Skin of body (tissue), 2 donors: ENCODE results near the gene EIF4G3. TPM values are rescaled to one million over a fixed set of nuclear protein-coding genes. Genes with fewer than 3 reads are reported as not detected.
A peak's percentile ranks its signal among the peaks of the same experiment; 100 is the strongest.
"Not testable (repeated sequence)": the region's sequence is repeated elsewhere in the genome, so short reads cannot be mapped to it uniquely, and the experiment has no call there.

Experiments
- DNase-seq: peaks from one replicate; lab custom pipeline; 2025; lab: John Stamatoyannopoulos, UW
- total RNA-seq: library from RNA; depleted of rRNA; stranded (reverse); fragments of >200 nt; gene quantifications from one replicate; pipeline ENCODE4 v1.2.3, GENCODE V29; 2014

Gene EIF4G3
- total RNA-seq, 1 donor from 2014 or later, result 39.0 TPM

GRCh38 chr1:21189421-21189820 is 12.7 kb upstream of the EIF4G3 start:
- no peak for DNase-seq

- no peak for DNase-seq
These were observed 11.5 kb upstream of the EIF4G3 start for GRCh38 chr1:21188235-21188634.

GRCh38 chr1:21185221-21185731 is 8.6 kb upstream of the EIF4G3 start:
- DNase-seq, result no peak

GRCh38 chr1:21184276-21184675 is 7.6 kb upstream of the EIF4G3 start:
- no peak for DNase-seq

- peak; percentile 37 for DNase-seq
These were observed 5.6 kb upstream of the EIF4G3 start for GRCh38 chr1:21182181-21182731.

- DNase-seq, result not testable (repeated sequence)
These were observed 1.6 kb upstream of the EIF4G3 start for GRCh38 chr1:21178271-21178670.

GRCh38 chr1:21175670-21176581 is 771 bp downstream of the EIF4G3 start:
- DNase-seq, result no peak

GRCh38 chr1:21175324-21175669 is 1.4 kb downstream of the EIF4G3 start:
- peak; percentile 42 for DNase-seq

- DNase-seq, result peak; percentile 26
These were observed 1.9 kb downstream of the EIF4G3 start for GRCh38 chr1:21174654-21175323.

- no peak for DNase-seq
These were observed 2.5 kb downstream of the EIF4G3 start for GRCh38 chr1:21174230-21174629.

- DNase-seq, result not testable (repeated sequence)
These were observed 3.6 kb downstream of the EIF4G3 start for GRCh38 chr1:21173096-21173495.

GRCh38 chr1:21170837-21171236 is 5.9 kb downstream of the EIF4G3 start:
- peak; percentile 56 for DNase-seq

GRCh38 chr1:21168444-21168843 is 8.3 kb downstream of the EIF4G3 start:
- no peak for DNase-seq

- DNase-seq, result no peak
These were observed 11.1 kb downstream of the EIF4G3 start for GRCh38 chr1:21165646-21166045.

- peak; percentile 61 for DNase-seq
These were observed 11.6 kb downstream of the EIF4G3 start for GRCh38 chr1:21165076-21165475.

- no peak for DNase-seq
These were observed 12.4 kb downstream of the EIF4G3 start for GRCh38 chr1:21164266-21164665.

GRCh38 chr1:21162740-21163464 is 13.8 kb downstream of the EIF4G3 start:
- DNase-seq, result no peak

- no peak for DNase-seq
These were observed 14.9 kb downstream of the EIF4G3 start for GRCh38 chr1:21161842-21162241.

- no peak for DNase-seq
These were observed 16.4 kb downstream of the EIF4G3 start for GRCh38 chr1:21160263-21160796.

GRCh38 chr1:21157868-21158267 is 18.8 kb downstream of the EIF4G3 start:
- DNase-seq, result no peak

GRCh38 chr1:21157054-21157453 is 19.6 kb downstream of the EIF4G3 start:
- DNase-seq, result no peak
